Measurements from ENCODE around the gene ANKRD65.

The ANKRD65 gene

GRCh38 chr1:1441002-1441888, 20.2 kb upstream of the ANKRD65 start:
- DNase-seq: no peak

GRCh38 chr1:1440262-1441001, 19.4 kb upstream of the ANKRD65 start:
- no peak for DNase-seq

- no peak for DNase-seq
Observed at GRCh38 chr1:1439546-1440261, 18.6 kb upstream of the ANKRD65 start.

- no peak for DNase-seq
Observed at GRCh38 chr1:1438531-1439381, 17.7 kb upstream of the ANKRD65 start.

GRCh38 chr1:1437904-1438376, 16.9 kb upstream of the ANKRD65 start:
- DNase-seq: no peak

- no peak for DNase-seq
Observed at GRCh38 chr1:1437033-1437903, 16.2 kb upstream of the ANKRD65 start.

- no peak for DNase-seq
Observed at GRCh38 chr1:1436630-1437032, 15.6 kb upstream of the ANKRD65 start.

GRCh38 chr1:1435911-1436629, 15.0 kb upstream of the ANKRD65 start:
- DNase-seq: no peak

- DNase-seq: no peak
Observed at GRCh38 chr1:1435106-1435903, 14.2 kb upstream of the ANKRD65 start, which contains the start of gene VWA1. TSS of gene VWA1 (plus strand) at chr1:1435690. CDS start at chr1:1435749, 59 bp downstream.

- no peak for DNase-seq
Observed at GRCh38 chr1:1434824-1435105, 13.7 kb upstream of the ANKRD65 start.

GRCh38 chr1:1434131-1434823, 13.2 kb upstream of the ANKRD65 start:
- no peak for DNase-seq

- no peak for DNase-seq
Observed at GRCh38 chr1:1433804-1434130, 12.7 kb upstream of the ANKRD65 start.

GRCh38 chr1:1432951-1433803, 12.1 kb upstream of the ANKRD65 start:
- DNase-seq: no peak

GRCh38 chr1:1432274-1432950, 11.3 kb upstream of the ANKRD65 start:
- no peak for DNase-seq

GRCh38 chr1:1431845-1432273, 10.8 kb upstream of the ANKRD65 start:
- DNase-seq: no peak

GRCh38 chr1:1430992-1431844, 10.1 kb upstream of the ANKRD65 start:
- no peak for DNase-seq
